HuH-7 (cell line): ENCODE results near the gene OCA2.
"Not testable (repeated sequence)": the region's sequence is repeated elsewhere in the genome, so short reads cannot be mapped to it uniquely, and the experiment has no call there.

ENCODE experiments used
- DNase-seq: peaks from one replicate; pipeline ENCODE4 v3.0.0; 2011; ENCODE audit warnings: low spot score

Gene OCA2

DNA sequence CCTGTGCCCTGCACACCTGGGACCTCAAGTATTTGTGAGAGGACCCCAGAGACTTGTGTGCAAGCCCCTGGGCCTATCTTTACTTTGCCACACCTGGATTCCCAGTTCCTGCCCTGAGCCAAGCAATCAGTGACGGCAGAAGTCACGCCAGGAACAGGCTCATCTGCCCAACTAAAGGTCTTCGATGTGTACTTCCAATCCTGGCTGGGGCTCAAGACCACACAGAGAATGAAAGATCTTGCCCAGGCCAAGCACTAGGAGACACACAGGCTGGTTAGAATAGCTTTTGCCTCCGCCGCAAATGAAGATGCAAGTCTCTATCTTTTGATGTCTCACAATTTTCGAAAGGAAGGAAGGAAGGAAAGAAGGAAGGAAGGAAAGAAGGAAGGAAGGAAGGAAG, 228.8 kb downstream of the OCA2 start:
- no peak for DNase-seq

- no peak for DNase-seq
These were observed 229.3 kb downstream of the OCA2 start for GRCh38 chr15:27869697-27870281.

DNA sequence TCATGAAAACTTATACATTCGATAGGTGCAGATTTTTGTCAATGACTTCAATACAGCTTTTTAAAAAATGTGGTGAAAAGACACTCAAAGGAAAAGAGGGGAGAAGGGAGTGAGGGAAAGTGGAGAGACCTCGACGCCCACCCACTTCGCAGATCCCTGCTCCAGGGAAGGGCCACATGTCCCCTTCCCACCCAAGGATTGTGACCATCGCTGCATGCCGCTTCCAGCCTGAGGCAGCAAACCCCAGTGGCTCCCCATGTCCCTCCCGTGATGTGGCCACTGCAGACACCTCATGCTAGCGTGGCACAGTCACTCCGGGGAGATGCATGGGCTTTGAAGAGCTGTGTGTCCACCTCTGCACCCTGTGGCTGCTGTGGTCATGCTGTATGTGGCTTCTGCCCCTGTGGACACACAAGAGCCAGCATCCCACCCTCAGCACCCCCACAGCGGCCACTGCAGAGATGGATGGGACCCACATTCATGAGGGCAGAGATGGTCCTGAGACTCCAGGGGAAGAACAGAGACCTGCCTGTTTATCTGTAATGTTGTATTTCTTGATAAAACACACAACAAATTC, 230.2 kb downstream of the OCA2 start:
- DNase-seq = no peak

DNA sequence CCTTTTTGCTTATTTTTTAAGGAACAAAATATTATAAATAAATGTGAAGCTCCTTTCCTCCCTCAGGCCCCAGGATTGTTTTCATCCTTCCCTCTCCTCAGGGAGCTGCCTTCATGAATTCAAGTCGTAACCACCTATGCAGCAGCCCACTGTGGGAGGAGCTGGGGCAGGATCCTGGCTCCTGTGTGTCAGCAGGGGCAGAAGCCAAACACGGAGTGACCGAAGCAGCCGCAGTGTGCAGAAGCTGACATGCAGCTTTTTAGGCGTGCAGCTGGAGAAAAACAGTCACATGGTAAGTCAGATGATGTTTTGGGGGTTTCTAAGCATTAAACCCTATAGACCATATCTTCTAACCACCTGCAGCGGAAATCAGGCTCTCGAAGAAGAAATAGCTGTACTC, 231.3 kb downstream of the OCA2 start:
- DNase-seq = no peak

DNA sequence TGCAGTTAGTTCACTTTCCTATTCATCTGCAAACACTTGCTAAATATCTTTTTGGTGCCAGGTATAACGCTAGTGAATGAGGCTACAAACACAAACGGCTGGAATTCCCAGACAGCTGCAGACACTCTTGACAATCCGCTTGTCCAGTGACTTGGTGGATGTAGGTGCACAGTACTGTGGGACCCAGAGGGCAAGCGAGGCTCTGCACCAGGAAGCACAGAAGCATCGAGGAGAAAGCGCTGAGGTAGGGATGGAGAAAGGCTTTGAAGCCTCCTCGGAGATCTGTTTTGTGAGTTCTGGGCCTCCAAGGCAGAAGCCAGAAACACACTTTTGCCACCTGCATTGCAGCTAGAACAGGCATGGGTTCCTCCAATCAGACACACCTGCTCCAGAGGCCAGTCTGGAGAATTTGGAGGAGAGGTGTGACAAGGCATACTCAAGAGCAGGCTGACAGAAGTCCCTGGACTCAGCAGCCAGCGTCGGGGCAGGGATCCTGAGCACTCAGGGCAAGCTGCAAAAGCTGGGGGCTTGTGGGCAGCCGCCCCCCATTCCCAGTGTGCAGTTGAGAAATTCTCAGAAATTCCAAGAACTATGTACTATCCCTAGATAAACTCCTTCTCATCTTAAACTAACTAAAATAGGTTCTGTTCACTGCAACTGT, 232.5 kb downstream of the OCA2 start:
- DNase-seq = no peak

- DNase-seq = no peak
These were observed 233.2 kb downstream of the OCA2 start for GRCh38 chr15:27865926-27866325.

- DNase-seq = no peak
These were observed 233.7 kb downstream of the OCA2 start for GRCh38 chr15:27865323-27865922.

GRCh38 chr15:27864719-27865118, 234.4 kb downstream of the OCA2 start:
- DNase-seq = no peak

DNA sequence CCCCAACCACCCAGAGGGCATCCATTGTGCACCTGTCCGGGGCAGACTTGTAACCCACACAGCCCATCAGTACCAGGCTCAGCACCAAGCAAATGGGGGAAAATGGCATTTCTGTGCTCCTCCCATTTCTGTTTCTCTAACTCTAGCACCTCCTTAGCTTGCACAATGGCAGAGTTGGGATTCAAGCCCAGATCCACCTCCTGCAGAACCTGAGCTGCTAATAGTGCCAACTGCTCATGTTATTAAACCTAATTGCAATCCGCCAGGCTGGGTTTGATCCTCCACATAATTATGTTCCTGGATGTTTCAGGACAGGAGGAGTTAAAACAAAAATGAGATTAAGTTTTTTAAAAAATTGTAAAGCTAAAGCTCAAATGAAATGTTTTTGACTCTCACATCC, 235.0 kb downstream of the OCA2 start:
- DNase-seq = no peak

GRCh38 chr15:27863000-27863399, 236.1 kb downstream of the OCA2 start:
- DNase-seq = no peak

DNA sequence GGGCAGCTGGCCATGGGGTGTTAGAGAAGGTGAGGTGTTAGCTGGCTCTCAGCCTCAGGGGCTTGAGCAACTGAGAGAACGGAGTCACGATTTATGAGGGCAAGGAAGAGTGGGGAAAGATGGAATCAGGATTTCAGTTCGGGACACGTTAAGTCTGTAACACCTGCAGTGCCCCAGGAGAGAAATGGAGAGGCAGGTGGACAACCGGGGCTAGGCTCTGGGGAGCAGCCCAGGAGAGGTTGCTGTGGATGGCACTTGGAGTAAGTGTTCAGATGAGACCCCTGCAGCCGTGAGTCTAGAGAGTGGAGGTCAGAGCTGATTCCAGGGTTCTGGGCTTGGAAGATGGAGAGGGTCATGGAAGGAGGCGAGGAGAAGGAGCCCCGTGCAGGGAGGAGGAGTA, 237.9 kb downstream of the OCA2 start:
- DNase-seq = no peak

DNA sequence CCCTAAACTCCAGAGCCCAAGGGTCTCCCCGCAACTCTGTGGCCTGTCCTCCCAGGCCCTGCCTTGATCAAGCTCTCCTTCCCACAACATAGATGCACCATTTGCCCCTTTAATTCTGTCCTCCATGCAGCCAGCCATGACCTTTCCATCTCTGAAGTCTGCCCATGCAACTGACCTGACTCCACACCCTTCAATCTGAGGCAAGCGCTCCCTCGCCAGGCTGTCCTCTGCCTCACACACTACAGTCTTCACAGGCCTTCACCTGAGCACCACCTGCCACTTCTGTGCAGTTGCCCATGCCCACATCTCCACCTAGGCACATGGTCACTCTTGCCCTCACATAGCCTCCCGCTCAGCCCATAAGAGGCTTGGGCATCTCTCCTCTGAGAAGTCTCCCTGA, 244.0 kb downstream of the OCA2 start:
- DNase-seq = no peak

DNA sequence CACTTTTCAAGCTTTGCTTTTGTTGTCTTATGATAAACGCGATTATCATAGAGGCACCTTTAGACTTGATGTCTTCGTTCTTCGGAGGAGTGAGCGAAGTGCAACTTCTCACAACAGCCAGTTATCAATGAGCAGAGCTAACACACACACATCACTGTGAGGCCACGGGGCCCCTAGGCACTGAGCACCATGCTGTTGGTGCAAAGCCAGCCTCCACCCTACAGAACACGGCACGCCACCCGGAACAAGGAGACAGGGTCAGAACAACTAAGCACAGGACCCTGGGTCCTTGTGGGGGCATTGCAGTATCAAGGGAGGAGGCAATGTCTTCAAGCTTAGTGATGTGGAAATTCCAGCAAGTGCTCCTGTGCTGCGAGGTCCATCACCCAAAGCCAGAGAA, 244.5 kb downstream of the OCA2 start:
- DNase-seq = no peak

DNA sequence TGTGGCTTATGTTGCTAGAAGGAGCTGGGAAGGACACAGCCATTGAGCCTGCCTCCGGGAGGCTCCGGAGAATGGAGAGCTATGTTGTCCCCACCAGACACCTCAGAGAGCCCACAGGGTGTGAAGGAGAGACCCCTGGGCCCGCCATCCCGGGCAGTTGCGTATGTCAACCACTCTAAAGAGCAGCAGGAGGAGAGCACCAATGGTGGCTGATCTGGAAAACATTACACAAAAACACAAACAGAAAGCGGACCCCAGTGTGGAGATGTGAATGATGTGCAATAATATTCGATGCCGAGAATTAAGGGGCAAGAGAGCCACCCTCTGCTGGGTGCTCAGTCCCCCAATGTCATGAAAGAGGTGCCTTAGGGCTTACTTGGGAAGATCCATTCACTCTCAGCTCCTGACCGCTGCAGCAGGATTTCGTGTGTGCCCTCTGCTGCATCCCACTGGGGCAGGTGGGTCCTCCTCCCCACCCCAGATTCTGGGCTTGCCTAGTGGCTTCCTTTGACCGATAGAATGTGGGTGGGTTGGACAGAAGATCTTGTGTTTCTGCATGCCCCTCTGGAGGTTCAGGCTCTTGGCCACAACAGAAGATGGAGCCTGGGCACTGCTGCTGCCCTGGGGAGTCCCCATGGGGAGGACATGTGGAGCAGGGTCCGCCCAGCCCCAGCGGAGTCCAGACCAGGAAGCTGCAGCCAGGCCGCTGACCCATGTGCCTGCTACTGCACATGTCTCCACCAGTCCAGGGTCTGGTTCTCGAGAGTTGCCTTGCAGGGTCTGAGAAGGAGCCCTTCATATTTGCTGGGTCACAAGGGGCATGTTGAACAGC, 245.3 kb downstream of the OCA2 start:
- no peak for DNase-seq

GRCh38 chr15:27851858-27852210, 247.3 kb downstream of the OCA2 start:
- no peak for DNase-seq

GRCh38 chr15:27850981-27851857, 247.9 kb downstream of the OCA2 start:
- DNase-seq = no peak

DNA sequence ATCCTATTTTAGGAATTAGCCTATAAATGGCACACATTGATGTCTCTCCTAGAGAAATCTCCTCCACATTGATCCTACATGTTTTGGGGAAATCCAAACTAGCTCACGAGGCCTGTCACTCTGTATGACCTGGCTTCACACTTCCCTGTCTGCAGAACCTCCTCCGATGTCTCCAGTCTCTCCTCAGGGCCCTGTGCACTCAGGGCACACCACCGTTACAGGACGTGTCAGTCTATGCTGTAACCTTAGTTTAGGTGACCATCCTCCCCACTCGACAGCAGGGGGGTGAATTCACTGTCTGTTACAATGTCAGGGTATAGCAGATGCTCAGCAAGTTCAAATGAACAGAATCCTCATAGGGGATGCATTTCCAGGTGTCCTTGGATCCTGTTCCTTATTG, 249.1 kb downstream of the OCA2 start:
- DNase-seq = no peak

DNA sequence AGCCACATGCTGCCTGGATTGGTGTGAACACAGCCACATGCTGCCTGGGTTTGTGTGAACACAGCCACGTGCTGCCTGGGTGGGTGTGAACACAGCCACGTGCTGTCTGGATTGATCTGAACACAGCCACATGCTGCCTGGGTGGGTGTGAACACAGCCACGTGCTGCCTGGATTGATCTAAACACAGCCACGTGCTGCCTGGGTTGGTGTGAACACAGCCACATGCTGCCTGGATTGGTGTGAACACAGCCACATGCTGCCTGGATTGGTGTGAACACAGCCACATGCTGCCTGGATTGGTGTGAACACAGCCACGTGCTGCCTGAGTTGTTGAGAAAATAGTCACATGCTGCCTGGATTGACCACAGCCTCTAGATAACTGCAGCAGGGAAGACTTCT, 250.2 kb downstream of the OCA2 start:
- not testable (repeated sequence) for DNase-seq

DNA sequence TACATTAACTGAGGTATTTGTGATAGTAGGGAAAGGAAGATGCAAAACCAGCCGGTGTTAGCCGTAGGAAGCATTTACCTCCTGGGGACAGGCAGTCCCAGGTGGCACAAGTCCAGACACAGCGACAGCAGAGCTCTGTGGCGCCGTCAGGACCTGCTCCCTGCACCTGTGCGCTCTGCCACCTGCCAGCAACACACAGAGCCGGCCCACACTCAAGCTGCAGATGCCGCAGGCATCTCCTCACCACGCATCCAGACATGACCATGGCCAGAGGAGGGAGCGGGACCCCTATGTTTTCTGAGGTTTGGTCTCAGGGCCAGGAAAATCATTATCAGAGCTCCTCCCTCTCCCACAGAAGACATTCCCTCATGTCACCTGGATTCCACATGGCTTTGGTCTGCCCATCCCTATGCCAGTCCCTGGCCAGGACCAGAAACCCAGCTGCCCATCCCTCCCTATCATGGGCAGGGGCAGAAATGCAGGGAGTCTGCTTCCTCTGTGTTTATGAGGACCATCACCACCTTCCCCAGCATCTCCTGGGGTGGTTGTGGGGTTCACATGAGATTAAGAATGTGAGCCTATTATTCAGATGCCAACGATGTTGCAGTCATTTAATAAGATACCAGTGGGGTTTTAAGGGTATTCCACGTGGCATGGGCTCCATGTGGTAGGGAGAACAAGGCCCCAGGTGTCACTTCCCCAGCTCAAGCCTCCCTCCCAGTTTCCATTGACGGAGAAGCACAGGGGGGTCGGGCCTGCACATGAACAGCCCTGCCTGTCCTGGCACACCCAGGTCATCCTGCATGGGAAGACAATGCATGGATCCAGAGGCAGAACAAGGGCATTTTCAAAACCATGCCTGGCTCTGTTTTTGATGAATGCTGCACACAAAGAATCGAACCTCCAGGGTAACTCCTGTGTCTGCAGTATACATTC, 251.1 kb downstream of the OCA2 start:
- DNase-seq = no peak

GRCh38 chr15:27846722-27847395, 252.3 kb downstream of the OCA2 start:
- no peak for DNase-seq
